Measurements from ENCODE around the gene LSAMP.

LSAMP gene

DNA sequence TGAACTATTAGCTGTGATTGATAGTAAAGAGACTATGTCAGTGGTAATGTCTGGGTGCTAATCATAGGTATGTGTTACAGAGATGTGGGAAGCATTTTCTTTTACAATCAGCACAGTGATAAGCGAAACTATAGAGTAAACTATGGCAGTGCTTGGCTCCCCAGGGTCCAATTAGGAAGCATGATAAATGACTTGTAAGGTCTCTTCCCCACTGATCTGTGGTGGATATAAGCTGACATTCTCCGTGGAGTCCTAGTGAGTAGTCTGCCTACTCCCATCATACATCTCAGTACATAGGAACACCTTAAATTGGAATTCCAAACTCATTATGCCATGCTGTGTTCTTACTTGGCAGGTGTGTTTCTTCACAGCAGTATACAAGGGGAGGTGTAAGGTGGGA is 617.8 kb downstream of the LSAMP start:
- no peak for TF ChIP-seq EZH2phosphoT487 (IDR thresholded peaks at IDR 0.05; ENCODE audit: low read depth)
- TF ChIP-seq, protein P1, sequence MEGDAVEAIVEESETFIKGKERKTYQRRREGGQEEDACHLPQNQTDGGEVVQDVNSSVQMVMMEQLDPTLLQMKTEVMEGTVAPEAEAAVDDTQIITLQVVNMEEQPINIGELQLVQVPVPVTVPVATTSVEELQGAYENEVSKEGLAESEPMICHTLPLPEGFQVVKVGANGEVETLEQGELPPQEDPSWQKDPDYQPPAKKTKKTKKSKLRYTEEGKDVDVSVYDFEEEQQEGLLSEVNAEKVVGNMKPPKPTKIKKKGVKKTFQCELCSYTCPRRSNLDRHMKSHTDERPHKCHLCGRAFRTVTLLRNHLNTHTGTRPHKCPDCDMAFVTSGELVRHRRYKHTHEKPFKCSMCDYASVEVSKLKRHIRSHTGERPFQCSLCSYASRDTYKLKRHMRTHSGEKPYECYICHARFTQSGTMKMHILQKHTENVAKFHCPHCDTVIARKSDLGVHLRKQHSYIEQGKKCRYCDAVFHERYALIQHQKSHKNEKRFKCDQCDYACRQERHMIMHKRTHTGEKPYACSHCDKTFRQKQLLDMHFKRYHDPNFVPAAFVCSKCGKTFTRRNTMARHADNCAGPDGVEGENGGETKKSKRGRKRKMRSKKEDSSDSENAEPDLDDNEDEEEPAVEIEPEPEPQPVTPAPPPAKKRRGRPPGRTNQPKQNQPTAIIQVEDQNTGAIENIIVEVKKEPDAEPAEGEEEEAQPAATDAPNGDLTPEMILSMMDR (IDR thresholded peaks at IDR 0.05; ENCODE audit: low read depth, low read length), result no peak
- H3K36me3 ChIP-seq (replicated peaks; ENCODE audit: low read depth, low read length), result no peaks in the 10 kb centered on the region
- no peak overlapping the region for H3K4me3 ChIP-seq (ENCODE audit: low read length)

GRCh38 chr3:115825046-115825445 is 620.2 kb downstream of the LSAMP start:
- H4K20me1 ChIP-seq (ENCODE audit: insufficient read depth, low read length), result no peaks in the 10 kb centered on the region
- no peak overlapping the region for H3K9ac ChIP-seq (ENCODE audit: low read length)
- H3K36me3 ChIP-seq (replicated peaks; ENCODE audit: low read depth, low read length), result no peaks in the 10 kb centered on the region
- no peak overlapping the region for H3K4me2 ChIP-seq (ENCODE audit: low read length)
- no peaks in the 10 kb centered on the region for H3K79me2 ChIP-seq (ENCODE audit: low read length)
- H3K4me1 ChIP-seq (ENCODE audit: low read length), result peaks cover 9% of the 10 kb centered on the region
- no peak overlapping the region for H3K4me3 ChIP-seq (ENCODE audit: low read length)
- no peak overlapping the region for H3K27ac ChIP-seq (ENCODE audit: low read length)
- H3K27me3 ChIP-seq (ENCODE audit: low read depth, low read length), result peaks cover 20% of the 10 kb centered on the region
- TF ChIP-seq EZH2phosphoT487 (IDR thresholded peaks at IDR 0.05; ENCODE audit: low read depth), result no peak
- TF ChIP-seq, protein P1 (IDR thresholded peaks at IDR 0.05; ENCODE audit: low read depth, low read length), result no peak
- H2AFZ ChIP-seq (ENCODE audit: low read depth, low read length), result no peak overlapping the region
- no peaks in the 10 kb centered on the region for H3K9me3 ChIP-seq (ENCODE audit: insufficient read depth, low read length)

More for the DNA sequence above, 617.8 kb downstream of the LSAMP start:
- H3K4me1 ChIP-seq (ENCODE audit: low read length), result peaks cover 9% of the 10 kb centered on the region
- H3K4me2 ChIP-seq (ENCODE audit: low read length), result no peak overlapping the region
- no peaks in the 10 kb centered on the region for H3K79me2 ChIP-seq (ENCODE audit: low read length)
- H3K27me3 ChIP-seq (ENCODE audit: low read depth, low read length), result peaks cover 20% of the 10 kb centered on the region
- no peak overlapping the region for H3K9ac ChIP-seq (ENCODE audit: low read length)
- no peak overlapping the region for H3K27ac ChIP-seq (ENCODE audit: low read length)
- no peak overlapping the region for H2AFZ ChIP-seq (ENCODE audit: low read depth, low read length)
- H4K20me1 ChIP-seq (ENCODE audit: insufficient read depth, low read length), result no peaks in the 10 kb centered on the region
- H3K9me3 ChIP-seq (ENCODE audit: insufficient read depth, low read length), result no peaks in the 10 kb centered on the region

DNA sequence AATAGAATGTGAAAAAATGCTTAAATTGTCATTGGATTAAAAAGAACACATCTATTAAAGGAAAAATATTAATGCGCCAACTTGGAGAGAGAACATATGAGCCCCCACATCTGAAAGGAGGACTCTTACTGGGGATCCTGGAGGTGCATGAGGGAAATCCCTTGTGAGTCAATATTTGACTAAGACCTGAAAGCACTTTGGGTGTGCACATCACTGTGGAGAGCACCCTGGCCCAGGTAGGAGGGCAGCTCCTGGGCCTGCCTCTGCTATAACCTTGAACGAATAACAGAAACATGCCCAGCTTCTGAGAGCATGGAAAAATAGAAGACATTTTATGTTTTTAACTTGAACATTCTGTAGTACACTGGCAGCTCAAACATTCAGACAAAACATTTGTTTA is 622.2 kb downstream of the LSAMP start:
- no peak for TF ChIP-seq EZH2phosphoT487 (IDR thresholded peaks at IDR 0.05; ENCODE audit: low read depth)
- TF ChIP-seq, protein P1 (IDR thresholded peaks at IDR 0.05; ENCODE audit: low read depth, low read length), result no peak
- Histone ChIP-seq H3K9me3 (ENCODE audit: insufficient read depth, low read length) (no peaks in the 10 kb centered on the region), H4K20me1 (ENCODE audit: insufficient read depth, low read length) (no peaks in the 10 kb centered on the region), H3K4me3 (ENCODE audit: low read length) (no peak overlapping the region), H3K79me2 (ENCODE audit: low read length) (no peaks in the 10 kb centered on the region), H3K4me2 (ENCODE audit: low read length) (no peak overlapping the region), H2AFZ (ENCODE audit: low read depth, low read length) (no peak overlapping the region), H3K9ac (ENCODE audit: low read length) (no peak overlapping the region), H3K4me1 (ENCODE audit: low read length) (peaks cover 9% of the 10 kb centered on the region), H3K27ac (ENCODE audit: low read length) (no peak overlapping the region), H3K36me3 (replicated peaks; ENCODE audit: low read depth, low read length) (no peaks in the 10 kb centered on the region), H3K27me3 (ENCODE audit: low read depth, low read length) (peaks cover 14% of the 10 kb centered on the region; the same call in 1 of the 2 replicates)

DNA sequence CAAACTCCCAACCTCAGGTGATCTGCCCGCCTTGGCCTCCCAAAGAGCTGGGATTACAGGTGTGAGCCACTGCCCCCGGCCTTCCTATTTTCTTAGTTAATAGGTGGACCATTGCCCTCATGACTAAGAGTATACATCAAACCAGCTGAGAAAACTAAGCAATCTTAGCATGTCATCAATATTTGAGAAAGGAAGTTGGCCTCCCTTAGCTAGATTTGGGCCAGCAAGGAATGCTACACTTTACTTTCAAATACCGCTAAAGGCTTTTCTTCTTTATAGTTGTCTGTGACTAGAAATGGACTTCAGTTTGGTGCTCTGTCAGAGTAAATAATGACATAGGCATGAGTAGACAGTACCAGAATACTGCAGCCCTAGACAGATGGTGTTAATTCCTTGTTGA is 622.7 kb downstream of the LSAMP start:
- no peak overlapping the region for H3K4me2 ChIP-seq (ENCODE audit: low read length)
- no peak for TF ChIP-seq EZH2phosphoT487 (IDR thresholded peaks at IDR 0.05; ENCODE audit: low read depth)
- TF ChIP-seq, protein P1 (IDR thresholded peaks at IDR 0.05; ENCODE audit: low read depth, low read length), result no peak
- no peaks in the 10 kb centered on the region for H3K36me3 ChIP-seq (replicated peaks; ENCODE audit: low read depth, low read length)
- no peaks in the 10 kb centered on the region for H4K20me1 ChIP-seq (ENCODE audit: insufficient read depth, low read length)
- H3K4me3 ChIP-seq (ENCODE audit: low read length), result no peak overlapping the region
- H3K27ac ChIP-seq (ENCODE audit: low read length), result no peak overlapping the region
- no peak overlapping the region for H3K9ac ChIP-seq (ENCODE audit: low read length)
- H3K79me2 ChIP-seq (ENCODE audit: low read length), result no peaks in the 10 kb centered on the region
- 0 out of 2 replicates have a peak, but pooled peaks cover 9% of the 10 kb centered on the region for H3K27me3 ChIP-seq (ENCODE audit: low read depth, low read length)
- no peak overlapping the region for H2AFZ ChIP-seq (ENCODE audit: low read depth, low read length)
- no peaks in the 10 kb centered on the region for H3K9me3 ChIP-seq (ENCODE audit: insufficient read depth, low read length)
- H3K4me1 ChIP-seq (ENCODE audit: low read length), result peaks cover 9% of the 10 kb centered on the region
